Neutrophil (primary cell): ENCODE measurements around the gene ITGB5.

Experiments used
- H3K27ac ChIP-seq: fragments of 200-600 bp; sonication (generic); 2 replicates; pipeline ENCODE4 v1.5.1; 2016; ENCODE audit warnings: mild to moderate bottlenecking, moderate library complexity
- H3K27me3 ChIP-seq: fragments of 200-600 bp; sonication (generic); 2 replicates; pipeline ENCODE4 v1.6.0; 2016; ENCODE audit warnings: mild to moderate bottlenecking
- H3K36me3 ChIP-seq: fragments of 200-600 bp; sonication (generic); 2 replicates; pipeline ENCODE4 v1.5.1; 2017
- H3K4me1 ChIP-seq, 2 experiments: fragments of 200-600 bp in 1 of 2; sonication (generic) in 1 of 2; 1 replicate in 1 of 2; 2 replicates in 1 of 2; pipeline versions ENCODE4 v1.5.1 to v1.6.1; 2013 to 2016; ENCODE audit warnings: low read depth in 1 of 2, low read length in 1 of 2, mild to moderate bottlenecking in 1 of 2, moderate library complexity in 1 of 2; ENCODE audit not compliant: control insufficient read depth in 1 of 2, insufficient read depth in 1 of 2
- H3K4me3 ChIP-seq, 2 experiments: fragments of 200-600 bp in 1 of 2; sonication (generic) in 1 of 2; 1 replicate in 1 of 2; 2 replicates in 1 of 2; pipeline ENCODE4 v1.5.1; 2013 to 2016; ENCODE audit warnings: low read depth in 1 of 2, low read length in 1 of 2, mild to moderate bottlenecking in 1 of 2, moderate library complexity in 1 of 2
- H3K9me3 ChIP-seq: fragments of 200-600 bp; sonication (generic); 2 replicates; pipeline ENCODE4 v1.5.1; 2016
- TF ChIP-seq, protein P1 (sequence below): fragments of 200-600 bp; sonication (generic); IDR thresholded peaks from 2 replicates; pipeline ENCODE4 v1.5.1; 2016; ENCODE audit warnings: antibody characterized with exemption

The ITGB5 gene

GRCh38 chr3:124800076-124800475, 87.1 kb downstream of the ITGB5 start:
- Histone ChIP-seq H3K36me3 (no peaks in the 10 kb centered on the region), H3K27ac (no peak overlapping the region), H3K4me3 (no peak overlapping the region), H3K4me1 (no peaks in the 10 kb centered on the region), H3K9me3 (no peaks in the 10 kb centered on the region), H3K27me3 (no peaks in the 10 kb centered on the region)
- TF ChIP-seq, protein P1, sequence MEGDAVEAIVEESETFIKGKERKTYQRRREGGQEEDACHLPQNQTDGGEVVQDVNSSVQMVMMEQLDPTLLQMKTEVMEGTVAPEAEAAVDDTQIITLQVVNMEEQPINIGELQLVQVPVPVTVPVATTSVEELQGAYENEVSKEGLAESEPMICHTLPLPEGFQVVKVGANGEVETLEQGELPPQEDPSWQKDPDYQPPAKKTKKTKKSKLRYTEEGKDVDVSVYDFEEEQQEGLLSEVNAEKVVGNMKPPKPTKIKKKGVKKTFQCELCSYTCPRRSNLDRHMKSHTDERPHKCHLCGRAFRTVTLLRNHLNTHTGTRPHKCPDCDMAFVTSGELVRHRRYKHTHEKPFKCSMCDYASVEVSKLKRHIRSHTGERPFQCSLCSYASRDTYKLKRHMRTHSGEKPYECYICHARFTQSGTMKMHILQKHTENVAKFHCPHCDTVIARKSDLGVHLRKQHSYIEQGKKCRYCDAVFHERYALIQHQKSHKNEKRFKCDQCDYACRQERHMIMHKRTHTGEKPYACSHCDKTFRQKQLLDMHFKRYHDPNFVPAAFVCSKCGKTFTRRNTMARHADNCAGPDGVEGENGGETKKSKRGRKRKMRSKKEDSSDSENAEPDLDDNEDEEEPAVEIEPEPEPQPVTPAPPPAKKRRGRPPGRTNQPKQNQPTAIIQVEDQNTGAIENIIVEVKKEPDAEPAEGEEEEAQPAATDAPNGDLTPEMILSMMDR, result no peak

DNA sequence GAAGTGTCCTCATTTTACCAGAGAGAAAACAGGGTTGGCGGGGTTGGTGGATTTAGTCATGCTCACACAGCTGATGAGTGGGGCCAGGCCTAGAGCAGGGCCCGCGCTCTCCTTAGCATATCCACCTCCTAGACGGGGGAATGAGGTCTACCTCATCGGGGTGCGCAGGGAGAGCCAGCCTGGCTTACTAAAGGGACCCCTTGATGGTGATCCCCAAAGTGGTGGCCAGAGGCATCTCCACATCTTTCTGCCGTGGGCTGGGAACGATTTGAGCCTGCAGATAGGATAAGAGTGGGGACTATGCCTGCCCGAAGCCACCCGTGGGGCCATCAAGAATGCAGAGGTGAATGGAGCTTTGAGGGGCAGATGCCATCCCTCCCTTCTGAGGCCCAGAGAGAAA, 87.5 kb downstream of the ITGB5 start:
- no peak overlapping the region for H3K4me3 ChIP-seq
- no peaks in the 10 kb centered on the region for H3K36me3 ChIP-seq
- H3K4me1 ChIP-seq, result no peaks in the 10 kb centered on the region
- H3K27me3 ChIP-seq, result no peaks in the 10 kb centered on the region
- H3K27ac ChIP-seq, result no peak overlapping the region
- TF ChIP-seq, protein P1, result no peak
- H3K9me3 ChIP-seq, result no peaks in the 10 kb centered on the region

DNA sequence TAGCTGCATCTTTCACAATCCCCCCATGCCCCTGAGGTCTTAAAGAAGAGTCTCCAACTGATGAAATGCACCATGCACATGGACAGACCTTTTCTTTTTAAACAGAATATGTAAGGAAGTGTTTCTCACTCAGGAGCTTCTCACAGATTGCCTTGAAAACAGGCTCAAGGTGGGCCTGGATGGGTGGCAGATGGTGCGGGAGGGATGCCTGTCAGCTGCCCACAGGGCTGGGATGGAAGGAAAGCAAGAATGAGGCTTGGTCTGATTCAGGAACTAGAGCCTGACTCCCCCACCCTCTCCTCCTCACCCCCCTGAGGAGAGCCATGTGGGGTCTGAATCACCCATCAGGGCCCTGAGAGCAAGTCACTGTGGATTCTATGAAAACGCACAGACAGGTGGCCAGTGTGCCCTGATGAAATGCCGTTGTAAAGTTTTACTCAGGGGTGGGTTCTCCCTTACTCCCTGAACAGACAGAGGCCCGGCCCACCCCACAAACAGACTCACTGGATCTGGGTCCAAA, 89.7 kb downstream of the ITGB5 start:
- Histone ChIP-seq H3K4me3 (no peak overlapping the region), H3K4me1 (no peaks in the 10 kb centered on the region), H3K36me3 (no peaks in the 10 kb centered on the region), H3K27ac (no peak overlapping the region), H3K9me3 (no peaks in the 10 kb centered on the region), H3K27me3 (no peaks in the 10 kb centered on the region)
- TF ChIP-seq, protein P1, result no peak

GRCh38 chr3:124796477-124796876, 90.7 kb downstream of the ITGB5 start:
- no peak overlapping the region for H3K27ac ChIP-seq
- H3K36me3 ChIP-seq, result no peaks in the 10 kb centered on the region
- no peaks in the 10 kb centered on the region for H3K4me1 ChIP-seq
- TF ChIP-seq, protein P1, result no peak
- H3K27me3 ChIP-seq, result peaks cover under 1% of the 10 kb centered on the region
- no peaks in the 10 kb centered on the region for H3K9me3 ChIP-seq
- H3K4me3 ChIP-seq, result no peak overlapping the region

DNA sequence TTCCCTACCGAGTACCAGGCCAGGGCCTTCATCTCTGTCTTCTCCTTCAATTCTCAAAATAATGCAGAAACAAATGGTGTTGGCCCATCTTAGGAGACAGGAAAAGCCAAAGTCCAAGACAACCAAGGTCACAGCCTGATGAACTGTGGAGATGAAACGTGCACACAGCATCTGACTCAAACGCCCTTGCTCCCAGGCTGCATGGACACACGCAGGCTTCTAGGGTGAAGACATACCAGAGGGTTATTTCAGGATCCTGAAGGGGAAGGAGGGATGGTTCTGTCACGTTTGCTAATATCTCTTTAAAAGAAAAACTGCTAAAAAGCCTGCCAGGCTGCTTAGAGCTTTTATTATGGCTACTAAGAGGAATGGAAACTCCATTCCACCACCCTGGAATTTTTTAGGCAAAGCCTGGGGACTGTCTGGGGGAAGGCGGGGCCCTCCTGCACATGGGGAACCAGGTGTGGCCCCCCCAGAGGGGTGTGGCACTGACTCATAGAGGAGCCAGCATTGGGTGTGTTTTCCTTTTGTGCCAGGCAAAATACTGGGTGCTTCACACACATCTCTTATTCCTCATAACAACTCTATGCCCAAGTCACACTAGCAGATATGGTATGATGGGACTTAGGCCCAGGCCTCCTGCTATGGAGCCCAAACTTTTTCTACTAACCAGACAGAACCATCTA, 94.0 kb downstream of the ITGB5 start:
- no peak overlapping the region for H3K27ac ChIP-seq
- H3K36me3 ChIP-seq, result no peaks in the 10 kb centered on the region

More for the DNA sequence above, 94.0 kb downstream of the ITGB5 start:
- H3K4me1 ChIP-seq, result no peaks in the 10 kb centered on the region
- no peaks in the 10 kb centered on the region for H3K9me3 ChIP-seq
- TF ChIP-seq, protein P1, result no peak
- peaks cover 8% of the 10 kb centered on the region for H3K27me3 ChIP-seq
- H3K4me3 ChIP-seq, result no peak overlapping the region
